IMR-90 (cell line): Measurements from ENCODE around the gene KCTD5. TPM values are rescaled to one million over a fixed set of nuclear protein-coding genes. Genes with fewer than 3 reads are reported as not detected.

Experiments used
- ATAC-seq: fragments of 200-7000 bp; cut with Tn5 transposase; 2 replicates; pipeline ENCODE4 v1.9.1; 2020; ENCODE audit warnings: low read depth, mild to moderate bottlenecking, moderate library complexity
- BruUV-seq: library from RNA; stranded (reverse); fragments of 400-500 nt; replicated peaks from 2 replicates; lab custom pipeline; 2021; lab: Mats Ljungman, UMichigan
- CTCF ChIA-PET: fragments of 300-600 bp; formaldehyde crosslinking; extraction: SDS; loops from one replicate; lab custom pipeline; 2021; ENCODE audit warnings: antibody characterized with exemption; lab: Yijun Ruan, JAX
- POLR2A ChIA-PET: fragments of 300-600 bp; sonication (Branson Sonifier 250); formaldehyde crosslinking; loops from one replicate; lab custom pipeline; 2022; ENCODE audit warnings: antibody characterized with exemption; ENCODE audit not compliant: unreplicated experiment; lab: Charles Lee
- DNase-seq: peaks from one replicate; pipeline ENCODE4 v3.0.0; 2013
- H2AFZ ChIP-seq: replicated peaks from 2 replicates; pipeline ENCODE3; 2013; ENCODE audit warnings: low read length, mild to moderate bottlenecking; ENCODE audit not compliant: poor library complexity
- H2AK5ac ChIP-seq: 2 replicates; pipeline ENCODE4 v1.6.1; 2013; ENCODE audit warnings: low read depth, low read length, inconsistent platforms
- H2AK9ac ChIP-seq: replicated peaks from 2 replicates; pipeline ENCODE3; 2013; ENCODE audit warnings: mild to moderate bottlenecking, low read depth, low read length, moderate library complexity; ENCODE audit not compliant: poor library complexity
- H2BK120ac ChIP-seq: 2 replicates; pipeline ENCODE4 v1.6.1; 2013; ENCODE audit warnings: low read depth, low read length, inconsistent platforms
- H2BK15ac ChIP-seq: 3 replicates; pipeline ENCODE4 v1.6.1; 2013; ENCODE audit warnings: low read depth, low read length, inconsistent platforms
- H2BK20ac ChIP-seq: 2 replicates; pipeline ENCODE4 v1.6.1; 2013; ENCODE audit warnings: low read depth, mild to moderate bottlenecking, inconsistent platforms, low read length, moderate library complexity
- H2BK5ac ChIP-seq: 2 replicates; pipeline ENCODE4 v1.6.1; 2013; ENCODE audit warnings: mild to moderate bottlenecking, low read depth, low read length, inconsistent platforms; ENCODE audit not compliant: poor library complexity, severe bottlenecking
- H3K14ac ChIP-seq: replicated peaks from 2 replicates; pipeline ENCODE4 v1.6.1; 2013; ENCODE audit warnings: low read depth, low read length, inconsistent platforms
- H3K18ac ChIP-seq: 2 replicates; pipeline ENCODE4 v1.6.1; 2013; ENCODE audit warnings: low read depth, low read length, control low read depth
- H3K23ac ChIP-seq: 2 replicates; pipeline ENCODE4 v1.6.1; 2013; ENCODE audit warnings: low read depth, low read length, inconsistent platforms
- H3K27ac ChIP-seq: 2 replicates; pipeline ENCODE4 v1.5.1; 2013; ENCODE audit warnings: mild to moderate bottlenecking, control low read depth, low read length; ENCODE audit not compliant: insufficient read depth
- H3K27me3 ChIP-seq: 2 replicates; pipeline ENCODE4 v1.6.1; 2013; ENCODE audit warnings: low read length; ENCODE audit not compliant: control insufficient read depth, insufficient read depth
- H3K36me3 ChIP-seq: 2 replicates; pipeline ENCODE4 v1.6.1; 2013; ENCODE audit warnings: low read length, mixed read lengths; ENCODE audit not compliant: control insufficient read depth, insufficient read depth
- H3K4ac ChIP-seq: 2 replicates; pipeline ENCODE4 v1.6.1; 2013; ENCODE audit warnings: low read depth, low read length, inconsistent platforms
- H3K4me1 ChIP-seq: 2 replicates; pipeline ENCODE4 v1.6.1; 2013; ENCODE audit warnings: low read length, mixed read lengths; ENCODE audit not compliant: control insufficient read depth, insufficient read depth
- H3K4me2 ChIP-seq: 2 replicates; pipeline ENCODE4 v1.6.1; 2013; ENCODE audit warnings: low read depth, mild to moderate bottlenecking, control low read depth, low read length, moderate library complexity
- H3K4me3 ChIP-seq: 2 replicates; pipeline ENCODE4 v1.5.1; 2013; ENCODE audit warnings: low read depth, mild to moderate bottlenecking, control low read depth, low read length, moderate library complexity; ENCODE audit not compliant: insufficient read depth
- H3K56ac ChIP-seq: 2 replicates; pipeline ENCODE4 v1.6.1; 2013; ENCODE audit warnings: low read length, inconsistent platforms; ENCODE audit not compliant: insufficient read depth; ENCODE audit errors: extremely low read depth
- H3K79me1 ChIP-seq, 2 experiments: 2 replicates each; pipeline ENCODE4 v1.6.1; 2013; ENCODE audit warnings: low read length in 2 of 2, inconsistent platforms in 1 of 2, low read depth in 1 of 2
- H3K9ac ChIP-seq: 2 replicates; pipeline ENCODE4 v1.6.1; 2013; ENCODE audit warnings: low read depth, low read length, control low read depth
- H3K9me1 ChIP-seq: 2 replicates; pipeline ENCODE4 v1.6.1; 2013; ENCODE audit warnings: low read length, inconsistent platforms; ENCODE audit not compliant: insufficient read depth
- H3K9me3 ChIP-seq: 2 replicates; pipeline ENCODE4 v1.6.1; 2013; ENCODE audit warnings: low read length; ENCODE audit not compliant: control insufficient read depth, insufficient read depth
- H4K20me1 ChIP-seq: 2 replicates; pipeline ENCODE4 v1.6.1; 2013; ENCODE audit warnings: low read length, inconsistent platforms; ENCODE audit not compliant: insufficient read depth
- H4K5ac ChIP-seq: 2 replicates; pipeline ENCODE4 v1.6.1; 2013; ENCODE audit warnings: mild to moderate bottlenecking, low read depth, low read length, control low read depth
- H4K8ac ChIP-seq, 2 experiments: 2 replicates each; pipeline ENCODE4 v1.6.1; 2013; ENCODE audit warnings: low read depth in 2 of 2, low read length in 2 of 2, control low read depth in 1 of 2, inconsistent platforms in 1 of 2
- H4K91ac ChIP-seq: 2 replicates; pipeline ENCODE4 v1.6.1; 2013; ENCODE audit warnings: low read depth, low read length, inconsistent platforms; ENCODE audit not compliant: insufficient read depth
- BHLHE40 ChIP-seq: fragments of 150-350 bp; IDR thresholded peaks from 2 replicates; pipeline ENCODE4 v1.6.1; 2016; ENCODE audit warnings: mild to moderate bottlenecking, low read depth, low read length
- CEBPB ChIP-seq: IDR thresholded peaks from 2 replicates; pipeline ENCODE4 v1.6.1; 2012; ENCODE audit warnings: low read depth, low read length, improper control_type of control experiment
- CHD1 ChIP-seq: IDR thresholded peaks from 2 replicates; pipeline ENCODE4 v1.6.1; 2012; ENCODE audit warnings: low read depth, low read length, improper control_type of control experiment
- CTCF ChIP-seq: conservative IDR thresholded peaks from 2 replicates; pipeline ENCODE4 v1.5.1; 2012; ENCODE audit warnings: mild to moderate bottlenecking, low read depth, low read length, improper control_type of control experiment
- ELK1 ChIP-seq: fragments of 150-350 bp; IDR thresholded peaks from 2 replicates; pipeline ENCODE4 v1.6.1; 2016; ENCODE audit warnings: low read depth, mild to moderate bottlenecking, low read length, moderate library complexity, borderline replicate concordance
- FOS ChIP-seq: fragments of 150-350 bp; IDR thresholded peaks from 2 replicates; pipeline ENCODE4 v1.6.1; 2016; ENCODE audit warnings: low read depth, low read length
- MAFK ChIP-seq: IDR thresholded peaks from 2 replicates; pipeline ENCODE4 v1.6.1; 2012; ENCODE audit warnings: low read depth, low read length, improper control_type of control experiment
- MAZ ChIP-seq: IDR thresholded peaks from 2 replicates; pipeline ENCODE4 v1.6.1; 2012; ENCODE audit warnings: low read depth, mild to moderate bottlenecking, low read length, improper control_type of control experiment, moderate library complexity, borderline replicate concordance
- MXI1 ChIP-seq: IDR thresholded peaks from 2 replicates; pipeline ENCODE4 v1.6.1; 2012; ENCODE audit warnings: low read depth, mild to moderate bottlenecking, low read length, moderate library complexity, borderline replicate concordance
- NFE2L2 ChIP-seq: fragments of 150-350 bp; IDR thresholded peaks from 2 replicates; pipeline ENCODE4 v1.6.1; 2016; ENCODE audit warnings: low read depth, mild to moderate bottlenecking, low read length
- POLR2A ChIP-seq: IDR thresholded peaks from 2 replicates; pipeline ENCODE4 v1.6.1; 2012; ENCODE audit warnings: mild to moderate bottlenecking, low read depth, low read length
- RAD21 ChIP-seq: IDR thresholded peaks from 2 replicates; pipeline ENCODE4 v1.6.1; 2012; ENCODE audit warnings: low read length, improper control_type of control experiment
- RCOR1 ChIP-seq: IDR thresholded peaks from 2 replicates; pipeline ENCODE4 v1.6.1; 2012; ENCODE audit warnings: mild to moderate bottlenecking, low read length, improper control_type of control experiment; ENCODE audit not compliant: insufficient replicate concordance
- RFX5 ChIP-seq: IDR thresholded peaks from 2 replicates; pipeline ENCODE4 v1.8.0; 2012; ENCODE audit warnings: low read depth, mild to moderate bottlenecking, low read length, moderate library complexity
- SMC3 ChIP-seq: fragments of 150-350 bp; IDR thresholded peaks from 2 replicates; pipeline ENCODE4 v1.6.1; 2016; ENCODE audit warnings: low read depth, mild to moderate bottlenecking, antibody characterized with exemption, low read length, moderate library complexity
- USF2 ChIP-seq: fragments of 150-350 bp; IDR thresholded peaks from 2 replicates; pipeline ENCODE4 v1.6.1; 2017; ENCODE audit warnings: mild to moderate bottlenecking, antibody characterized with exemption, low read length, low read depth
- WGBS, 2 experiments: methylation state at CpG; one replicate each; pipeline versions ENCODE4 v1.1.5 to v1.1.7; 2013; ENCODE audit warnings: missing lambda C conversion rate in 2 of 2; ENCODE audit not compliant: insufficient read length in 1 of 2; ENCODE audit errors: extremely low coverage in 2 of 2; 5-methylcytosine and 5-hydroxymethylcytosine counted together
- dilution Hi-C: fragments of 300-500 bp; cut with HindIII; formaldehyde crosslinking; loops from one replicate; pipeline ENCODE4 v1.14.3; 2018; ENCODE audit warnings: low sequenced_read_pairs; ENCODE audit not compliant: unreplicated experiment
- in situ Hi-C: fragments of 300-500 bp; cut with MboI; formaldehyde crosslinking; loops from 3 replicates; pipeline ENCODE4 v1.14.3; 2019; ENCODE audit warnings: low sequenced_read_pairs, inconsistent platforms, mixed read lengths
- intact Hi-C: fragments of 100-400 bp; cut with micrococcal nuclease; formaldehyde crosslinking; loops from 2 replicates; pipeline ENCODE4 v1.10.0; 2022
- polyA plus RNA-seq, 3 experiments: library from polyadenylated mRNA; depleted of rRNA; stranded (reverse); fragments of >200 nt; gene quantifications; 2 replicates each; pipeline ENCODE4 v1.2.3, GENCODE V29; 2012; ENCODE audit warnings: low replicate concordance in 1 of 3
- total RNA-seq: library from RNA; depleted of rRNA; stranded (reverse); fragments of >200 nt; gene quantifications from 2 replicates; pipeline ENCODE4 v1.2.3, GENCODE V29; 2012

Gene KCTD5
- total and polyA plus RNA-seq, 2 of the 4 experiments (the other 2 are of a cell fraction) = 17.2 to 56.2 TPM

GRCh38 chr16:2710711-2711231, 28.4 kb downstream of the KCTD5 start:
- dilution Hi-C loops (no loop called here), intact Hi-C loops (no loop called here), in situ Hi-C loops (no loop called here)
- Histone ChIP-seq H3K4me1 (no peaks in the 10 kb centered on the region), H3K79me1 (no peaks in the 10 kb centered on the region; a peak in 1 of 4 replicates), H3K4me2 (no peak overlapping the region), H4K8ac (no peak overlapping the region), H3K27ac (no peak overlapping the region), H2BK20ac (no peak overlapping the region), H3K4ac (no peak overlapping the region), H3K56ac (no peak overlapping the region), H3K23ac (no peak overlapping the region), H3K27me3 (no peaks in the 10 kb centered on the region), H2BK15ac (no peak overlapping the region), H2BK120ac (no peak overlapping the region), H4K20me1 (peaks cover 7% of the 10 kb centered on the region), H3K4me3 (no peak overlapping the region), H2AK9ac (peak overlapping the region; percentile 5), H3K18ac (no peak overlapping the region), H3K14ac (no peak overlapping the region), H4K5ac (no peak overlapping the region), H4K91ac (no peak overlapping the region), H2BK5ac (no peak overlapping the region), H2AFZ (no peak overlapping the region), H3K36me3 (peaks cover 19% of the 10 kb centered on the region), H3K9me3 (no peaks in the 10 kb centered on the region), H3K9ac (no peak overlapping the region), H2AK5ac (no peak overlapping the region), H3K9me1 (no peaks in the 10 kb centered on the region; the same call in 1 of the 2 replicates)
- no TSS peak for BruUV-seq
- no peak for ATAC-seq
- no peak for TF ChIP-seq RFX5
- TF ChIP-seq POLR2A = no peak
- TF ChIP-seq CEBPB = no peak
- TF ChIP-seq MAFK = no peak
- no peak for TF ChIP-seq SMC3
- no peak for TF ChIP-seq MXI1
- no peak for TF ChIP-seq NFE2L2
- no peak for TF ChIP-seq BHLHE40
- no peak for TF ChIP-seq CTCF
- TF ChIP-seq FOS = no peak
- no peak for TF ChIP-seq RCOR1
- no peak for TF ChIP-seq ELK1
- TF ChIP-seq USF2 = no peak
- TF ChIP-seq MAZ = no peak
- no peak for TF ChIP-seq RAD21
- TF ChIP-seq CHD1 = no peak
- ChIA-PET CTCF (no interaction called here), POLR2A (no interaction called here)
- WGBS, 2 experiments = 88% methylated on average over 6 of the region's 11 CpGs; no CpG with 5 or more reads in 1 of the 2 experiments
- no peak for DNase-seq
